ENCODE measurements around the gene TRAPPC12.

DNA sequence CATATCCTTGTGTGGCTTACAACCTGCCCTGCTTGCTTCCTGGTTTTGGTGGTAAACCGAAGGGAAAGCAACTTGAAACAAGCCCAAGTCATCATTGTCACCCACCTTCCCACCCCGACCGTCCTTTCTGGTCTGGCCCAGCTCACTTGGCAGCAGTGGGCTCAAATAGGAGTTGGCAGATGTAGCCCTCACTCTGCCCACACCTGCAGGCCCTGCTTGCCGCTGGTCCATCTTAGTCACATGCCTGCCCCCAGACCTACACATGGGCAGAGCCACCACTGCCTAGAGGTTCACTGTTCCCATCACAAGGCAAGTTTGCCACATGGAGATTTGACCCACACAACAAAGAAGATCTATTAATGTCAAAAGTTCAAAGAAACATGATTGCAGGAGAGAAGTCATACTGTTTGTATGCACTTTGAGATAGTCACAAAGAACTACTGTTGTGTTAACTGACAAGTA lies 11.2 kb upstream of the TRAPPC12 start:
- TF ChIP-seq, protein P1, sequence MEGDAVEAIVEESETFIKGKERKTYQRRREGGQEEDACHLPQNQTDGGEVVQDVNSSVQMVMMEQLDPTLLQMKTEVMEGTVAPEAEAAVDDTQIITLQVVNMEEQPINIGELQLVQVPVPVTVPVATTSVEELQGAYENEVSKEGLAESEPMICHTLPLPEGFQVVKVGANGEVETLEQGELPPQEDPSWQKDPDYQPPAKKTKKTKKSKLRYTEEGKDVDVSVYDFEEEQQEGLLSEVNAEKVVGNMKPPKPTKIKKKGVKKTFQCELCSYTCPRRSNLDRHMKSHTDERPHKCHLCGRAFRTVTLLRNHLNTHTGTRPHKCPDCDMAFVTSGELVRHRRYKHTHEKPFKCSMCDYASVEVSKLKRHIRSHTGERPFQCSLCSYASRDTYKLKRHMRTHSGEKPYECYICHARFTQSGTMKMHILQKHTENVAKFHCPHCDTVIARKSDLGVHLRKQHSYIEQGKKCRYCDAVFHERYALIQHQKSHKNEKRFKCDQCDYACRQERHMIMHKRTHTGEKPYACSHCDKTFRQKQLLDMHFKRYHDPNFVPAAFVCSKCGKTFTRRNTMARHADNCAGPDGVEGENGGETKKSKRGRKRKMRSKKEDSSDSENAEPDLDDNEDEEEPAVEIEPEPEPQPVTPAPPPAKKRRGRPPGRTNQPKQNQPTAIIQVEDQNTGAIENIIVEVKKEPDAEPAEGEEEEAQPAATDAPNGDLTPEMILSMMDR (IDR thresholded peaks at IDR 0.05), result no peak
- no peak for TF ChIP-seq ZFX (IDR thresholded peaks at IDR 0.05; ENCODE audit: borderline replicate concordance)

Measured in 22Rv1 (cell line).